ENCODE data around the gene IRF5.

The IRF5 gene

GRCh38 chr7:128920913-128921582 lies 16.7 kb upstream of the IRF5 start:
- TF ChIP-seq, protein P1, sequence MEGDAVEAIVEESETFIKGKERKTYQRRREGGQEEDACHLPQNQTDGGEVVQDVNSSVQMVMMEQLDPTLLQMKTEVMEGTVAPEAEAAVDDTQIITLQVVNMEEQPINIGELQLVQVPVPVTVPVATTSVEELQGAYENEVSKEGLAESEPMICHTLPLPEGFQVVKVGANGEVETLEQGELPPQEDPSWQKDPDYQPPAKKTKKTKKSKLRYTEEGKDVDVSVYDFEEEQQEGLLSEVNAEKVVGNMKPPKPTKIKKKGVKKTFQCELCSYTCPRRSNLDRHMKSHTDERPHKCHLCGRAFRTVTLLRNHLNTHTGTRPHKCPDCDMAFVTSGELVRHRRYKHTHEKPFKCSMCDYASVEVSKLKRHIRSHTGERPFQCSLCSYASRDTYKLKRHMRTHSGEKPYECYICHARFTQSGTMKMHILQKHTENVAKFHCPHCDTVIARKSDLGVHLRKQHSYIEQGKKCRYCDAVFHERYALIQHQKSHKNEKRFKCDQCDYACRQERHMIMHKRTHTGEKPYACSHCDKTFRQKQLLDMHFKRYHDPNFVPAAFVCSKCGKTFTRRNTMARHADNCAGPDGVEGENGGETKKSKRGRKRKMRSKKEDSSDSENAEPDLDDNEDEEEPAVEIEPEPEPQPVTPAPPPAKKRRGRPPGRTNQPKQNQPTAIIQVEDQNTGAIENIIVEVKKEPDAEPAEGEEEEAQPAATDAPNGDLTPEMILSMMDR (conservative IDR thresholded peaks at IDR 0.05; ENCODE audit: control insufficient read depth, insufficient read depth, low read depth, low read length) = no peak
- no peak for DNase-seq (ENCODE audit: low read depth)
- no peak overlapping the region for H3K4me3 ChIP-seq (ENCODE audit: control insufficient read depth, low read depth, low read length)

GRCh38 chr7:128921866-128922440 lies 15.8 kb upstream of the IRF5 start:
- TF ChIP-seq, protein P1 (conservative IDR thresholded peaks at IDR 0.05; ENCODE audit: control insufficient read depth, insufficient read depth, low read depth, low read length) = no peak
- DNase-seq (ENCODE audit: low read depth) = no peak
- no peak overlapping the region for H3K4me3 ChIP-seq (ENCODE audit: control insufficient read depth, low read depth, low read length)

- DNase-seq (ENCODE audit: low read depth) = no peak
- TF ChIP-seq, protein P1 (conservative IDR thresholded peaks at IDR 0.05; ENCODE audit: control insufficient read depth, insufficient read depth, low read depth, low read length) = no peak
These were observed 15.0 kb upstream of the IRF5 start for GRCh38 chr7:128922496-128923410.

GRCh38 chr7:128923411-128923800 lies 14.3 kb upstream of the IRF5 start:
- no peak overlapping the region for H3K4me3 ChIP-seq (ENCODE audit: control insufficient read depth, low read depth, low read length)
- TF ChIP-seq, protein P1 (conservative IDR thresholded peaks at IDR 0.05; ENCODE audit: control insufficient read depth, insufficient read depth, low read depth, low read length) = no peak
- no peak for DNase-seq (ENCODE audit: low read depth)

More at GRCh38 chr7:128922496-128923410, 15.0 kb upstream of the IRF5 start:
- H3K4me3 ChIP-seq (ENCODE audit: control insufficient read depth, low read depth, low read length) = no peak overlapping the region

GRCh38 chr7:128924707-128925588 lies 12.8 kb upstream of the IRF5 start:
- TF ChIP-seq, protein P1 (conservative IDR thresholded peaks at IDR 0.05; ENCODE audit: control insufficient read depth, insufficient read depth, low read depth, low read length) = no peak
- no peak overlapping the region for H3K4me3 ChIP-seq (ENCODE audit: control insufficient read depth, low read depth, low read length)
- no peak for DNase-seq (ENCODE audit: low read depth)

Measured in fibroblast of mammary gland (primary cell).